Mononuclear cell (primary cell): ENCODE measurements around the gene RNF40. TPM values are rescaled to one million over a fixed set of nuclear protein-coding genes. Genes with fewer than 3 reads are reported as not detected.

Experiments used
- H3K27me3 ChIP-seq: 2 replicates; pipeline ENCODE4 v1.6.0; 2011; ENCODE audit warnings: low read length, control low read depth; ENCODE audit not compliant: insufficient read depth
- H3K4me1 ChIP-seq: 2 replicates; pipeline ENCODE4 v1.5.1; 2011; ENCODE audit warnings: mild to moderate bottlenecking, low read length, control low read depth; ENCODE audit not compliant: insufficient read depth
- H3K4me3 ChIP-seq: 2 replicates; pipeline ENCODE4 v1.5.1; 2011; ENCODE audit warnings: mild to moderate bottlenecking, low read length, moderate library complexity
- H3K9me3 ChIP-seq: 2 replicates; pipeline ENCODE4 v1.5.1; 2011; ENCODE audit warnings: low read depth, mild to moderate bottlenecking, control low read depth, low read length
- total RNA-seq: library from RNA; depleted of rRNA; stranded (reverse); fragments of >200 nt; gene quantifications from one replicate; pipeline ENCODE4 v1.2.3, GENCODE V29; 2012

The RNF40 gene
- total RNA-seq, 1 donor: 44.1 TPM

DNA sequence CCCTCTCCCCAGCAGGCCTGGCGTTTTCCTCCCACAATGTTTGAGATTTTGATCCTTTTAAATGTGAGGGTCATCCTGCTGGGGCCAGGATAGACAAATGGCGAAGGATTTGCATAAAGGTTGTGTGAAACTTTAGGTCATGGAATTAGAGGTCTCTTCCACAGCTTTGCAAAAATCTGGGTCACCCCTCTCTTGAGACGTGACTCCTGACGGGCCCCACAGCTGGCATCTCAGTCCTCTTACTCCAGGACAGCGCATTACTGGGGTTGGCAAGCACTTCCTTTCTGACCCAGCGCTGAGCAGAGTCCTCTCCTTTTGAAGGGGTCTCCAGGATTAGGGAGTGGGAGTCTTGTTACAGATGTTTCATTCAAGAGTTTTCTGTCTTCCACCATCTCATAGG is 17.5 kb downstream of the RNF40 start:
- Histone ChIP-seq H3K27me3 (no peaks in the 10 kb centered on the region), H3K4me3 (no peak overlapping the region), H3K4me1 (peaks cover 34% of the 10 kb centered on the region), H3K9me3 (no peaks in the 10 kb centered on the region)

- Histone ChIP-seq H3K4me3 (no peak overlapping the region), H3K9me3 (no peaks in the 10 kb centered on the region), H3K27me3 (no peaks in the 10 kb centered on the region), H3K4me1 (peaks cover 30% of the 10 kb centered on the region)
Observed at GRCh38 chr16:30780021-30780420, 17.9 kb downstream of the RNF40 start.

DNA sequence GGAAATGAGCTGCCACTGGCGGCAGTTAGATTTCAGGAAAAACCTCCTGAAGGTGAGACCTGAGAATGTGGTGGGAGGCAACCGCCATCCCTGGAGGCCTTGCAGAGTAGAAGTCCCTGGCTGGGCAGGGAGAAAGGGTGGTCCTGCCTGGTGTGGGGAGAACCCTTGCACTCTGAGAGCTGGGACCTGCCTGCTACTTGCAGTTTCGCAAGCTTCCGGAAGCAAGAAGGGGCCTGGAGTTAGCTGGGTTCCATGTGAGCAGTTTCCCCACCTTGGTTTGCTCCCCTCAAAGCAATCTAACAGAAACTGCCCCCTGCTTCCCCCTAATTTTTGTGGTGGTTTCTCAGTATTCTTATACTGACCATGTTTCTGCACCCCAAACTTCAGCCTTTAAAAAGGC is 18.4 kb downstream of the RNF40 start:
- H3K9me3 ChIP-seq: no peaks in the 10 kb centered on the region
- no peaks in the 10 kb centered on the region for H3K27me3 ChIP-seq
- peaks cover 26% of the 10 kb centered on the region for H3K4me1 ChIP-seq
- H3K4me3 ChIP-seq: no peak overlapping the region

- Histone ChIP-seq H3K9me3 (no peaks in the 10 kb centered on the region), H3K27me3 (no peaks in the 10 kb centered on the region), H3K4me3 (no peak overlapping the region), H3K4me1 (peaks cover 29% of the 10 kb centered on the region)
Observed at GRCh38 chr16:30782486-30783279, 20.6 kb downstream of the RNF40 start.

DNA sequence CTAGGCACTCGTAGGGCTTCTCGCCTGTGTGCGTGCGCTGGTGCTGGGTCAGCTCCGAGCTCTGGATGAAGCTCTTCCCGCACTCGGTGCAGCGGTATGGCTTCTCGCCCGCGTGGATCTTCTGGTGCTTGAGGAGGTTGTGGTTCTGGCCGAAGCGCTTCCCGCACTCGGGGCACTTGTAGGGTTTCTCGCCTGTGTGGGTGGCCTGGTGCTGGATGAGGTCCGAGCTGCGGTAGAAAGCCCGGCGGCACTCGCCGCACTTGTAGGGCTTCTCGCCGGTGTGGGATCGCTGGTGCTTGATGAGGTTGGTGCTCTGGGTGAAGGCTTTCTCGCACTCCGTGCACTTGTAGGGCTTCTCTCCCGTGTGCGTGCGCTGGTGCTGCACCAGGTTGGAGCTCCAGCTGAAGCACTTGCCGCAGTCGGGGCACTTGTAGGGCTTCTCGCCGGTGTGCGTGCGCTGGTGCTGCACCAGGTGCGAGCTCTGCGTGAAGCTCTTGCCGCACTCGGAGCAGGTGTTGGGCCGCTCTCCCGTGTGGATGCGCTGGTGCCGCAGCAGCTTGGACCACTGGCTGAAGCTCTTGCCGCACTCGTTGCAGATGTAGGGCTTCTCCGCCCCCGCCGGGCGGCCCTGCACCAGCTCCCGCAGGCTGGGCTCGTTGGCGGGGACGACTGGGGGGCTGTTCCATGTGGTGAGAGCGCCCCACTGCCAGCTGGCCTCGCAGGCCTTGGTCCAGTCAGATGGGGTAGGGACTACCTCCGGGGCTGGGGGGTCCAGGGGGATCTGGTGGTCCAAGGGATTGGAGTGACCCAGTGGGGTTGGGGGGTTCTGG is 21.4 kb downstream of the RNF40 start:
- Histone ChIP-seq H3K27me3 (no peaks in the 10 kb centered on the region), H3K9me3 (no peaks in the 10 kb centered on the region), H3K4me1 (peaks cover 35% of the 10 kb centered on the region), H3K4me3 (no peak overlapping the region)

GRCh38 chr16:30784215-30784614 is 22.1 kb downstream of the RNF40 start:
- H3K27me3 ChIP-seq: no peaks in the 10 kb centered on the region
- no peak overlapping the region for H3K4me3 ChIP-seq
- no peaks in the 10 kb centered on the region for H3K9me3 ChIP-seq
- peaks cover 35% of the 10 kb centered on the region for H3K4me1 ChIP-seq

DNA sequence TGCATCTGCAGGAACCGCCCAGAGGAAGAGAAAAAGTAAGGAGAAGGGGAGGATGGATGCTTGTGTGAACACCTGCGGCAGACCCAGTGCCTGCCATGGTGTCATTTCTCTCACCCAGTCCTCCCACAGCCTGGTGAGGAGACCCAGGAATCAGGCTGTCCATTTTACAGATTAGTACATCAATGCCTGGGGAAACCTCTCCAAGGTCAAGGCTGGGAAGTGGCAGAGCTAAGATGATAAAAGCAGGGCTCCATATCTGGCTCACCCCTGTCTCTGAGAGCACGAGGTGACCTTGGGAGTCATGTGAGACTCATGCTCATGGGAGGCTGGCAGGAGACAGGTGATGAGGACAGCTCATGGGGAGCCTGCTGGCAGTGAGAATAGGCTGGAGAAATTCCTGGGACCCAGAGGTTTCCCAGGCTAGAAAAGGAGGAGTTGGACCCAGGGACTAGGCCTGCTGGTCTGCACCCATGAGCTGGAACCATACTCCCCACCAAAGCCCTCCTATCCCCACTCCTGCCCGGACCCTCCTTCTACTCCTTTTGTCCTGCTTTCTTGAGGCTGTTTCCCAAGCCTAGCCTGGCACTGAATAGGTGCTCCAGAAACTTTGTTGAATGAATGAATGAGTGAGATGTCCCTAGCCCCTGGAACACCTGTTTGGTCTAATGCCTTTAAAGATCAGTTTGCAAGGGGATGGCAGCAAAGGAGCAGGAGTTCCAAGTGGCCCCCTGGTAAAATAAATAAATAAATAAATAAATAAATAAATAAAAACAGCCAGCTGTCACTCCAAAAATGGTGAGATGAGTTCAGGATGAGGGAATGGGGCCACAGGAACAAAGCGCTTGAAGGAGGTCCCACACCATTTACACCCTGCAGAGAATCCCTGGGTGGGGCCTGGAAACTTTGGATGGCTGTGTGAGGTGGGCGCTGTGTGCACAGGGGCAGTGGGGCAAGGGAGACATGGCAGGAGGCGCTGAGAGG is 23.3 kb downstream of the RNF40 start:
- Histone ChIP-seq H3K9me3 (no peaks in the 10 kb centered on the region), H3K4me1 (peaks cover 30% of the 10 kb centered on the region), H3K27me3 (no peaks in the 10 kb centered on the region), H3K4me3 (no peak overlapping the region)

- Histone ChIP-seq H3K4me3 (peak overlapping the region; percentile 72), H3K4me1 (peaks cover 22% of the 10 kb centered on the region), H3K27me3 (no peaks in the 10 kb centered on the region), H3K9me3 (no peaks in the 10 kb centered on the region)
Observed at GRCh38 chr16:30786115-30786935, 24.2 kb downstream of the RNF40 start.

DNA sequence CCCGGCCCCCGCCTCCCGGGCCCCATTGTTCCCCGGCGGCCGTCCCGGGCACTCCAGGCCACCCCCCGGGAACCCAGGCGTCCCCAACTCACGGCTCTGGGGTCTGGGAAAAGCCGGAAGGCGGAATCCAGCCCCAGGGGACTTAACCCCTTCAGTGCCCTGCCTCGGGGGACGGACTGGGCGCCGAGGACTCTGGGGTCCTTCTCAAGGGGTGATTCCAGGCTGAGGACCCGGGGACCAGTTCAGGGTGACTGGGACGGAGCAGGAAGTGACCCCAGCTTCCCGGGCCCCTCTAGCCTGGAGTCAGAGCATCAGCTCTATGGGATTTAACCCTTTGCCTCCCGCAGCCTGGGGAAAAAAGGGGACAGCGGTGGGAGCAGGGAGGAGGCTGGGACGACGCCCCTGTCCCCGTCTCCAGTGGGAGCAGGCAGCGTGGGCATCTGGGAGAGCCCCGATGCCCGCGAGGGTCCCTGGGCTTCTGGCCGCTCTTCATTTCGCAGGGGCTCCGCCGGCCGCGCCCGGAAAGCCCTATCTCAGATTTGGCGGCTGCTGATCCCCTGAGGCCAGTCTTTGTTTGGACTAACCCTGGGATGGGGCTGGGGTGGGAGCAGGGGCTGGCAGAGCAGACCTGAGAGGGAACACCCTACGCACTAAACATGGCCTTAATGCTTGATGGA is 25.0 kb downstream of the RNF40 start, which contains the start of gene ZNF629:
Gene ZNF629, minus strand, starts transcription at position 270 of the 677 bp plus-strand sequence. CDS start 2,723 bp downstream, outside the sequence.
- H3K4me3 ChIP-seq: peak within 1 kb of the TSS; percentile 72

DNA sequence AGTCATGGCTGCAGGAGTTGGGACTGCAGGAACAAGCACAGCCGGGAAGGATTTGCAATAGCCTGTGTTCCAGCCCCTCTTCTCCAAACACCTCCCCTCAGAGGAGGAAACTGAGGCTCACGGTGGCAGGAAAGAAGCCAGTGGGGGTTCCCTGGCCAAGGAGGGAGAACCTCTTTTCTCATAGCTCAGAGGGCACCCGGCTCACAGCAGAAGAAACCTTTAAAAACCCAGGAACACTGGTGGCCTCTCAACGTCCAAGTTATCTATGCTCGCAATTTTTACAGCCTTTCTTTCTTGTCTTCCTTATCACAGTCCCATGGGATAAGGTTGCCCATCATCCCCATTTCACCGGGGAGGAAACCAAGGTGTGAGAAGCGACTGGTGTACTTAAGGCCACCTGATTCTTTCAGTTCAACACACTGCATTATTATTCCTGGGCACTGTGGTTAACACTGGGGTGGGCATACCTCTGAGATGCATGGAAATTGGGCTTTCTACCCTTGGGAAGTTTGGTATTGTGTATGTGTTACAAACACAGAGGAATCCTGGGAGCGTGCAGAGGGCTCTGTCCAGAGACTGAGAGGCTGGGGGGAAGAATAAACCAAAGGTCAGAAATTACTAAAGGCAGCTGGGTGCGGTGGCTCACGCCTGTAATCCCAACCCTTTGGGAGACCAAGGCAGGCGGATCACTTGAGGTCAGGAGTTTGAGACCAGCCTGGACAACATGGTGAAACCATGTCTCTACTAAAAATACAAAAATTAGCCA is 25.7 kb downstream of the RNF40 start:
- Histone ChIP-seq H3K27me3 (no peaks in the 10 kb centered on the region), H3K4me3 (peak overlapping the region; percentile 72), H3K4me1 (peaks cover 22% of the 10 kb centered on the region), H3K9me3 (no peaks in the 10 kb centered on the region)

More for the DNA sequence above, 25.0 kb downstream of the RNF40 start, which contains the start of gene ZNF629:
- H3K9me3 ChIP-seq: no peaks in the 10 kb centered on the region
- H3K27me3 ChIP-seq: no peaks in the 10 kb centered on the region
- peaks cover 22% of the 10 kb centered on the region for H3K4me1 ChIP-seq

GRCh38 chr16:30793508-30794069 is 31.5 kb downstream of the RNF40 start:
- Histone ChIP-seq H3K9me3 (no peaks in the 10 kb centered on the region), H3K4me1 (no peaks in the 10 kb centered on the region), H3K4me3 (no peak overlapping the region), H3K27me3 (no peaks in the 10 kb centered on the region)

DNA sequence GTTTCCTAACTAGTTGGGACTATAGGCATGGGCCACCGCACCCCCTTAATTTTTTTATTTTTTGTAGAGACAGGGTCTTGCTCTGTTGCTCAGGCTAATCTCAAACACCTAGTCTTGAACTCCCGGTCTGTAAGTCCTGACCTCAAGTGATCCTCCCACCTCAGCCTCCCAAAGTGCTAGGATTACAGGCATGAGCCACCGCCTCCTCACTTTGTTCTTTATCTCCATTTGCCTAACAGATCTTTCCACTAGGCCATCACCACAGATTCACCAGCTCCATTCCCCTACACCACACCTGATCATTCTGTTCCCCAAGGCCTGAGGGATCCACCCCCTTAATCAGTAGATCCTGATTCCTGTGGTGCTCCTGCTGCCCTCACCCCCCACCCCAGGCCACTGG is 32.5 kb downstream of the RNF40 start:
- Histone ChIP-seq H3K9me3 (no peaks in the 10 kb centered on the region), H3K4me1 (no peaks in the 10 kb centered on the region), H3K27me3 (no peaks in the 10 kb centered on the region), H3K4me3 (no peak overlapping the region)
